Stimulated activated CD8-positive, alpha-beta memory T cell treated with anti-CD3 and anti-CD28 coated beads, Interleukin-15, amount 100 ng/mL, for 24 hours (primary cell): ENCODE measurements around the gene GATAD1.
A peak's percentile ranks its signal among the peaks of the same experiment; 100 is the strongest.
"Not testable (repeated sequence)": the region's sequence is repeated elsewhere in the genome, so short reads cannot be mapped to it uniquely, and the experiment has no call there.

Source experiments
- DNase-seq: peaks from one replicate; pipeline ENCODE4 v3.0.0-alpha.2; 2020; ENCODE audit warnings: low read depth

The GATAD1 gene

GRCh38 chr7:92447345-92448204, at the start of gene GATAD1:
Gene GATAD1, plus strand, starts transcription at chr7:92447482. Its CDS starts 248 bp downstream, at chr7:92447730.
- peak; percentile 49 for DNase-seq

- DNase-seq = no peak
Observed at GRCh38 chr7:92397542-92397941, 49.7 kb upstream of the GATAD1 start.

- no peak for DNase-seq
Observed at GRCh38 chr7:92400013-92400412, 47.3 kb upstream of the GATAD1 start.

DNA sequence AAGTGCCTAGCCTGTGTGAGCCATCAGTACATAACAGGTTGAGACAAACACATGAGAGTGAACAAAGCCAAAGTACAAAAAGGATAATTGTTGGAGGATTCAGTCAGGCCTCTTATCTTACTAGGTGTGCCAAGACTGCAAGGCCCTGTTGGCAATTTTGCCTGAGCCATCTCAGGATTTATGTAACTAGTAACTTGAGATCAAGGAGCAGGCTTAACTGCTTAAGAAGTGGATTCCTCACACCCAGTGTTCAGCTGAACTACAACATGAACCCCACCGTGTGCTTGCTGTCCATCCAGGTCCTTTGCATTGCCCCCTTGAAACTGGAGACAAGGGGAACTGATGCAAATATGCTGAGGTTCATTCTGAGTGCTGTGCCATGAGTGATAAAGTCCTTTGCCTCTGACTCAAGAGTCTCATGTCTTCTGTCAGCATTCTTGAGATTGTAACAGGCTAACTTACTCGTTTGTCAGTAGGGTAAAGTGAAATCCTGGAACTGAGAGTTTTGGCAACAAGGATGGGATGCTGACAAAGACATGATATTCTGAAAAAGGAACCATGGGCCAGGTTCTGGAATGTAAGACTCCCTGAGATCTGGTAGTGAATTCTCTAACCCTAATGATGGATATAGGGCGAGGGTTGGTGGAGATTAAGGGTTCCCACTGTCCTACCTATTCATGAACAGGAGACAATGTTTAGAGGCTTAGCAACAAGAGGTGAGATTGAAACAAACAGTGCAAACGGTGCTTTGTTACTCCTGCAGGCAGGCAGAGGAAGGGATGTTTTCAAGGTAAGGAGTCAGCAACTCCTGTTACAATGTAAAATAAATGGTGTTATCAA, 44.1 kb upstream of the GATAD1 start:
- no peak for DNase-seq

DNA sequence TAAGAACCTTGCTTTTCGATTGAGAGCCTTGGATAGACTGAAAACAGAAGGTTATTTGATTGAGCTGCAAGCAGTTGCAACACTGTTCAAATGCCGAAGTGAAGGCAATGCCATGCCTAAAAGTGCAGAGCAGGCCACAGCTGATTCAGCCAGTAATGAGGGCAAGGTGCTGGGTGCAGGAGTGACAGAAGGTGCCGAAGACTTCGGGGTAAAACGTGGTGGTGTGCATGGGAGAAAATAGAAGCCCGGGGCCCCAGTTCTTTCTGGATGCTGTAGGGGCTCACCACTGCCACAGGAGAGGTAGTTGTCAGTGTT, 43.6 kb upstream of the GATAD1 start:
- no peak for DNase-seq

- DNase-seq = no peak
Observed at GRCh38 chr7:92404170-92404614, 43.1 kb upstream of the GATAD1 start.

- no peak for DNase-seq
Observed at GRCh38 chr7:92409357-92409756, 37.9 kb upstream of the GATAD1 start.

DNA sequence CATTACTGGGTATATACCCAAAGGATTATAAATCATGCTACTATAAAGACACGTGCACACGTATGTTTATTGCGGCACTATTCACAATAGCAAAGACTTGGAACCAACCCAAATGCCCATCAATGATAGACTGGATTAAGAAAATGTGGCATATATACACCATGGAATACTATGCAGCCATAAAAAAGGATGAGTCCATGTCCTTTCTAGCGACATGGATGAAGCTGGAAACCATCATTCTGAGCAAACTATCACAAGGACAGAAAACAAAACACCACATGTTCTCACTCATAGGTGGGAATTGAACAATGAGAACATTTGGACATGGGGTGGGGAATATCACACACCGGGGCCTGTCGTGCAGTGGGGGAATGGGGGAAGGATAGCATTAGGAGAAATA, 37.1 kb upstream of the GATAD1 start:
- DNase-seq = not testable (repeated sequence)

- no peak for DNase-seq
Observed at GRCh38 chr7:92412745-92413144, 34.5 kb upstream of the GATAD1 start.

GRCh38 chr7:92413550-92413949, 33.7 kb upstream of the GATAD1 start:
- DNase-seq = no peak

DNA sequence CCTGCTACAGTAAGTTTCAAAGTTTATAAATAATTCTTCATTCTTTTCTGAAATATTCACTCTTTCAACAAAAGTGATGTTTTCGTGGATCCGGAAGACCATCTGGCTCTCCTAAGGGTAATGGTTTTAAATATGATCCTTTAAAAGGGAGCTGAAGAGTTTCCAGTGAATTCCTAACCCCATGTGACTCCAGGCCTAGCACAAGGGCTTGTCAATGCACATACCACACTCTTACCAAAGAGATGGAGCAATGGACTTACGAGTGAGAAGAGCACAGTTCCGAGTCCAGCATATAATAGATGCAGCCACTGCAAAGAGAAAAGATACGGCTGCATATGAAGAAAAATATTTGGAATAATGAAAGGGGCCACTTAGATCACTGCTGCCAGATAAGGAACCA, 32.1 kb upstream of the GATAD1 start:
- no peak for DNase-seq

DNA sequence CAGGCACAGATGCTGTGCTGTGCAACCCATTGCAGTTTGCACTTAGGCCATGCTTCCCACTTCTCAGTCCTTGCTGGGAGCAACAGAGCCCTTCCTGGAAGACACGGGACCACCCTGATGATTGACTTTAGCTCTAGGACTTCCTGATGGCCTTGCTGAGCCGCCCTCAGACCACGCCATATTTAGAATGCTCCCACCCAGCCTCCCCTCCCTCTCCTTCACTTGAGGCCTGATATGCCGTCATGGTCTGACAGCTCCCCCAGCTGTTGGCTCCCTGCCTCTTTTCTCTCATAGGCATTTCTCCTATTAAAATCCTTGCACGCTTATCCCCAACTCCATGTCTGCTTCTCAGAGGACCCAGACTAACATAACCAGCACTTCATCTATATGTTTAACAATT, 29.4 kb upstream of the GATAD1 start:
- DNase-seq = no peak

DNA sequence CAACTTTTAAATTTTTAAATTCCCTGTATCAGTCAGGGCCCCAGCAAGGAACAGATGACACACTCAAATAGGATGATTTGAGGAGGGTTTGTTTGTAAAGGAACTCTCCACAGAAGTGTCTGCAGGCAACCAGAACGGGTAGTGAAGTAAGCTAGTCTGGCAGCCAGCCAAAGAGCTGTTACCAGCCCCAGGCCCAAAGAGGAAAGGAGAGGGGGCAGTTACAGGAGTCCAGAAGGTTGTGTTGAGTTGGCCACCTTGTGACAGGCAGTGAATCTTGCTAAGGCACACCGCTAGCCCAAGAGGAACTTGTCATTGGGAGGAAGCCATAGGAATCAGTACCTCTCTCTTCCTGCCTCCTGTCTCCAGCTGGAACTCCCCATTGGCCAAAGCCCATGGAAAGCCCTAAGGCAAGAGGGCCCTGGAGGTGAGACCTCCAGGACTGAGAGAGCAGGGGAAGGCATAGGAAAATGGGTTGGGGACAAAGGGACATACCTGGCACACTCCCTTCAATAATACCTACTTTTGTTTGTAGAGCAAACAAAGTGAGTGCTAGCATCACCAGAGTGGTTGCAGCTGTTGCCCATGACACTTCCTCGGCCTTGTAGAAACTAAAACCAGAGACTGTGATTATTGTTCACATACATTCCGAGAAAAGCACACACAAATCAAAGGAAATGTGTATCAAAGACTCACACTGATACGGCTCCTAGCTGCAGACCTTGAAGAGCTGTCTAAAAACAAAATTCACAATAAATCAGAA, 25.4 kb upstream of the GATAD1 start:
- DNase-seq = no peak

GRCh38 chr7:92422926-92423325, 24.4 kb upstream of the GATAD1 start:
- no peak for DNase-seq

DNA sequence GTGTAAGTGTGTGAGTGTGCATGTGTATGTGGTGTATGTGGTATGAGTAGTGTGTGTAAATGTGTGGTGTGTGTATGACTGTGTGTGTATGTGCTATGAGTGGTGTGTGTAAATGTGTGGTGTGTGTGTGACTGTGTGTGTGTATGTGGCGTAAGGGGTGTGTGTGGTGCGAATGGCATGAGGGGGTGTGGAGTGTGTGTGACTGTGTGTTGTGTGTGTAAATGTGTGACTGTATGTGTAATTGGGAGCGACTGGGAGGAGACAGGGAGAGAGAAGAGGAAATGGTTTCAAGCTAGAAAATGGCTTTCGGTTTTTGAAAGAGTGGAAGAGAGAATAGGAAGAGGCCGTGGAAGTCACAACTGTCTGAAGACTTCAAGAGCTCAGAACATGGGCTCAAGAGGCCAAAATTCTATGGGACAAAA, 23.6 kb upstream of the GATAD1 start:
- DNase-seq = no peak

DNA sequence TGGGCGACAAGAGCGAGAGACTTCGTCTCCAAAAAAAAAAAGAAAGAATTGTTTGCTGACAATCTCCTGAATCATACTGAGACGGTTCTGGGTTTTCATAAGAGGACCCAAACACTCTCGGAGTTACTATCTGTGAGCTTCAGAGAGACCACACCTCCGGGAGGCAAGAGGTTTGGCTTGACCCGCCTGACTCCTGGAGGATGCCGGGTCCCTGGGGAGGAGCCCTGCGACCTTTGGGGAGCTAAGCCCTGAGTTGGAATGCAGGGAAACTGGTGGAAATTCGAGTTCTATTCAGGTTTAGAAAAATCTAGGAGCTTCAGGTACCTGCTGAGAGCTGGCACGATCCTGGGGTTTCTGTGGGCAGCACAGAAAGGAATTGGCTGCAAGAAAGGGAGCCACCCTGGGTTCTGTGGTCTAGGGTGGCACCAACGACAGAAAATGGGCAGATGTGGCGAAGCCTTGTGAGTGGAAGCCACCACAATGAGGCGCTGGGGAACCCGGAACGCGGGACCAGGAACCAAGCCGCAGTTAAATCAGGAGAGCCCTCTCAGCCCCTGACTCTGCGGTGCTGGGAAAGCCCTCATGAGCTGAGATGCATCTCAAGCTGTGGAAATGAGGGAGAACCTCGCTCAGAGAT, 21.9 kb upstream of the GATAD1 start:
- DNase-seq = no peak

DNA sequence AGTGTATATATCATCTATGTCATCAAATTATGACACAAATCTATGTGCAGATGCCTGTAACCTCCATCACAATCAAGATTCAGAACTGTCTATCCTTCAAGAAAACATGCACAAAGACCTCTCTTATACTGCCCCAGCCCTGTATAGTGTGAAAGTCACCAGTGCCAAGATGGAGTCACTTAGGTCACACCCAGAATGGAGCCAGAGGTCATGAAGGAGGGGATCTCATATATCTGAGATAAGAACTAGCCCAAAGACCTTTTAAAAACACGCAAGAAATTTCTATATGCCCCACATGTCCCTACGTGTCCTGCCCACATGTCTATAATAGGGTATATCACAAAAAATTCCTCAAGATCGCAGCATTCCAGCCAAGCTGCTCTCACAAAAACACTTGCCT, 20.1 kb upstream of the GATAD1 start:
- DNase-seq = no peak

DNA sequence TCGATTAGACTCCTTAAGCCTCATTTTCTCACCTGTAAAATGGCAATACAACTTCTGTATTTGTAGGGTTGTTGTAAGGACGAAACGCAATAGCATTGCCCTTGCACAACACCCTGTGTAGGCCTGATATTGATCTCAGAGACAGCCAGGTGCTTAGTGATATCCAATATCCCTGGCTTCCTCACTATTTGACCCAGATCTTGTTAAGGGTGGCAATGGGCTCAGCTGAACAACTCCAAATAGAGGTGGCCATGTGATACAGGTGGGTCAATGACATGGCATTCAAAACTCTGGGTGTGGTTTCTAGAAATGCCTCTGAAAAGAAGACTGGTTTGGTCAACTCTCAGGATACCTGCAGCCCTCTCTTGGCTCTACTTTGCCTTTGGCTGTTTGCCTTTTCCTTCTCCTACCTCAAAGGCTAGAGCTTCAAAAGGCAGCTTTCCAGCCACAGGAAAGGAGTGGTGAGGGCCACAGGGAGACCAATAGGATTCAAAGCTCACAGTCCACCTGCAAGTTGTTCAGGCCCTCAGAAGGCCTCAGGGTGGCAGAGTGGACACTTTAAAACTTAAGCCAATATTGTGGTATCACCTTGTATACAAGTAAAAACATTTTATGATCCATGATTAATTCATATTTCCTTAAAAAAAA, 14.9 kb upstream of the GATAD1 start:
- DNase-seq = no peak

GRCh38 chr7:92433019-92433418, 14.3 kb upstream of the GATAD1 start:
- DNase-seq = no peak

- no peak for DNase-seq
Observed at GRCh38 chr7:92435542-92435941, 11.7 kb upstream of the GATAD1 start.

- no peak for DNase-seq
Observed at GRCh38 chr7:92436612-92437445, 10.5 kb upstream of the GATAD1 start.
